H54 (cell line): ENCODE measurements around the gene GPC6.

Source experiments
- DNase-seq: peaks from one replicate; pipeline ENCODE4 v3.0.0; 2011; ENCODE audit warnings: low spot score, mixed read lengths; ENCODE audit not compliant: insufficient read length
- FAIRE-seq: peaks from 3 replicates; lab custom pipeline; 2011; peaks lifted over from hg19 to GRCh38; lab: Jason Lieb, UNC
- POLR2A ChIP-seq: IDR thresholded peaks from 2 replicates; pipeline ENCODE4 v1.6.1; 2011; ENCODE audit warnings: low read depth, mild to moderate bottlenecking, low read length

GPC6 gene

DNA sequence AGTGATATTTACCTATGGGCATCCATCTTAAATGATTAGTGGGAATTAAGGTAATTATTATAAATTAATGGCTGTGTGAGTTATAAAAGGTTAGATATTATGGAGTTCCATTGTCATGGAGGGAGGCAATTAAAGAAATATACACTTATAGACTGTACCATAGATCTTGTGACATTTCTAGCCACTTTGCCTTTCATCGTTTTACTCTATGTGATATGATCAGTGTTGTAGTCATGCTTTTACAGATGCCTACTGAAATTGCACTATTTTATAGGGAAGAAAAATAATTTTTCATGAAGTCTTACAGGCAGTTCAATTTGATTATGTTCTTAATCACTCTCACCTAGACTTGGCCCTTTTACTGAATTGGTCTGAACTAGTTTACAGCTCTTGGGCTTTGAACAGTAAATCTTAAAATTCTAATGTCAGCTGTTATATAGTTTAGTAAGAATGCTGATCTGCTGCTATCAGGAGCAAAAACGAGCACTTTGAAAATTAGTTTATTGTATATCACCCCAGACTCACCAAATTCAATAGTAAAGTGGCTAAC, 301.2 kb downstream of the GPC6 start:
- no peak for DNase-seq
- FAIRE-seq = peak; percentile 11
- TF ChIP-seq POLR2A = no peak

- no peak for DNase-seq
- FAIRE-seq = peak; percentile 60
- no peak for TF ChIP-seq POLR2A
Observed at GRCh38 chr13:93529961-93530360, 303.4 kb downstream of the GPC6 start.

DNA sequence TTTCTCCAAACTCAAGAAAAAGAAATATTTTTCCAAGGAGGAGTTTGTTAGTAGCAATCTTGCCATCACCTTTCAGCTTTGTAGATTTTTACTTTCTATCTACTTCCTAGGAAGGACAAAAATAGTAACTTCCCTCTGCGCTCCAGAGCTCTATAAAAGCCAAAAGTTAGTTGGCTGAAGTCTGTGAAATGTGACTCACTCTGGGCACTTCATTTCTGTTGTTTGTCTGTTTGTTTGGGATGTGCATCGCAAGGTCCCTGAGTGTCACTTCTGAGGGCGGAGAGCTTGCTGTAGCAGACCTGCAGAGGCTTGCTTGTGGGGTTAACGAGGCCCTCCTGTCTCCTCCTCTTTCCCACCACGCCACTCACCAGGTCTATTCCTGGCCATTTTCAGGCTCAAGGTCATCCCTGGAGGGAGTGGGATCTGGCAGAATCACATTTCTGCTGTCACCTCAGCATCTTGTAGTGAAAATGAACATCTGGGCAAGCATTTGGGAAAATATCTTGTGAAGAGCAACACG, 307.6 kb downstream of the GPC6 start:
- FAIRE-seq (peak; percentile 45), DNase-seq (no peak)
- TF ChIP-seq POLR2A = no peak

- DNase-seq (peak; percentile 6), FAIRE-seq (peak; percentile 93)
- no peak for TF ChIP-seq POLR2A
Observed at GRCh38 chr13:93535251-93535650, 308.6 kb downstream of the GPC6 start.

DNA sequence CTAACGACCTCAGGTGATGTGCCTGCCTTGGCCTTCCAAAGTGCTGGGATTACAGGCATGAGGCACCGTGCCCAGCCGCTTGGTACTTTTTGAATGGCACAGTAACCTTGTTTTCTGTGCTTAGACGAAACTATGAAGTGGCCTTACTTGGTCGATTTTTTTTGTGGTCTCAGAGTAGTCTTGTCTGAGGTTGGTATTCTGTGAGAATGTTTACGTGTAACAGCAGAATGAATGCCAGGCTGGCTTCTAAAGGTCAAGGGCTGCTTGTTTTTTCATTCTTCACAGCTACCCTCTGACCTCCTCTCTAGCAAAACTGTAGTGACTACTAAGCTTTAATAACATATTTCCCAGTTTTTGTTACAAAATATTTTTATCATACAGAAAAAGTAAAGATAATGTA, 313.3 kb downstream of the GPC6 start:
- no peak for TF ChIP-seq POLR2A
- FAIRE-seq (no peak), DNase-seq (no peak)

GRCh38 chr13:93547886-93548285, 321.3 kb downstream of the GPC6 start:
- DNase-seq = no peak
- no peak for TF ChIP-seq POLR2A
- peak; percentile 83 for FAIRE-seq

- DNase-seq = no peak
- FAIRE-seq = peak; percentile 66
Observed at GRCh38 chr13:93549326-93550005, 322.9 kb downstream of the GPC6 start.

GRCh38 chr13:93550236-93550635, 323.6 kb downstream of the GPC6 start:
- TF ChIP-seq POLR2A = no peak
- DNase-seq = no peak

More at GRCh38 chr13:93549326-93550005, 322.9 kb downstream of the GPC6 start:
- no peak for TF ChIP-seq POLR2A

DNA sequence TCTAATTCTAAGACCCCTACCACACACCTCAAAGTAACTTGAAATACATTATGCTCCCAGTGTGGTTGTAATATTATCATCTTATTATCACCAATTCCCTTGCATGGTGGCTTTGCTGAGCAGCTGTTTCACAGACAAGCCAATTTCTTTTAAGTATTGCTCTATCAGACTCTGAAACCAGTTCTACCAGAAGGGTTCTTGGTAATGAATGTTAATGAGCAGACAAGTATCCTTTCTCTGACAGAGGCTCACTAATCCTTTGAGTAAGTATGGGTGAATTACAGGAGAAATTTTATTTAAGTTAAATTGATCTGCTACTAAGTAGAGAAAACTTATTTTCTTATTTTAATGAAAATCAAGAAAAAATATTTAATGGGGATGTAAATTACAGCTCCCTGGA, 326.0 kb downstream of the GPC6 start:
- TF ChIP-seq POLR2A = no peak
- DNase-seq = no peak
- no peak for FAIRE-seq

More at GRCh38 chr13:93550236-93550635, 323.6 kb downstream of the GPC6 start:
- FAIRE-seq = no peak

DNA sequence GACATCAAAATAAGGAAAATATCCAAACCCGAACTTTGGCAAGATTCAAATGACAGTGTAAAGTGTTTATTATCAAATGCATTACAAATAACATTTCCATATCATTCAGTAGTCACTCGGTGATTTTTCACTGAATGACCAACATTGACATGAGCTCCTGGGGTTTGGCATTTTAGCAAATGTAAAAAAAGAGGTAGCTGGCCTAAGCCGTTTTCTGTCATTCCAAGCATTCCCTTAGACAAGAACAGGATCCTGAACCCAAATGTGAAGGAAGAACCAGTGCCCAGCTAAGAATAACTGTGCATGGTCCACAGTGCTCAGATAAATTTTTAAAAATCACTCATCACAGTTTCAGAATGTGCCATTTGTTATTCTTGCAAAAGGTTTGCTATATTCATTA, 327.9 kb downstream of the GPC6 start:
- no peak for TF ChIP-seq POLR2A
- DNase-seq (no peak), FAIRE-seq (peak; percentile 50)

GRCh38 chr13:93558637-93559036, 332.0 kb downstream of the GPC6 start:
- no peak for FAIRE-seq
- no peak for DNase-seq
- no peak for TF ChIP-seq POLR2A

- peak; percentile 33 for DNase-seq
Observed at GRCh38 chr13:93559718-93560117, 333.1 kb downstream of the GPC6 start.

GRCh38 chr13:93561576-93562225, 335.1 kb downstream of the GPC6 start:
- TF ChIP-seq POLR2A = no peak
- DNase-seq (no peak), FAIRE-seq (peak; percentile 58)

More at GRCh38 chr13:93559718-93560117, 333.1 kb downstream of the GPC6 start:
- TF ChIP-seq POLR2A = no peak
- peak; percentile 100 for FAIRE-seq

DNA sequence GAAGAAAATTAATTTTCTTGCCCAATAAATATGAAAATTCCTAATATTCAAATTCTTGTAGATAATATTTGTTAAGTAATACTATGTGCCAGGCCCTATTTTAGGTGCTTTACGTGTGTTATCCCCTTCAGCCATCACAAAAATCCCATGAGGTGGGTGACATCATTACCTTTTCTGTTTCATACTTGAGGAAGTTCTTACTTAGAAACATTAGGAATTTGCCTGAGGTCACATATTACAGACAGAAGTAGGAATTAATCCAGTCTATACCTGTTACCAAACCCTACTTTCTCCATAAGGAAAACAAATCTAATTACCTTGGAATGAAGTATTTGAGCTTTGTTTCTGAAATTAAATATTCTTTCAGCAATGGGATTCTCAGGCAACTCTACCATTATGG, 336.1 kb downstream of the GPC6 start:
- no peak for TF ChIP-seq POLR2A
- DNase-seq (no peak), FAIRE-seq (peak; percentile 70)
